Esophagus squamous epithelium (tissue), 4 donors: ENCODE results near the gene WDR36.

Experiments used
- POLR2A ChIP-seq, 4 donors: fragments of 450-650 bp; IDR thresholded peaks; one replicate each; pipeline ENCODE4 v1.6.1; 2017; ENCODE audit warnings: antibody characterized with exemption in 4 of 4, mild to moderate bottlenecking in 4 of 4, moderate library complexity in 3 of 4
- TF ChIP-seq, protein P1 (sequence below), 6 experiments: fragments of 450-650 bp in 4 of 6; fragments of 200-600 bp in 2 of 6; sonication (generic) in 2 of 6; IDR thresholded peaks; one replicate each; pipeline ENCODE4 v1.5.1; 2016 to 2019; ENCODE audit warnings: antibody characterized with exemption in 6 of 6, mild to moderate bottlenecking in 4 of 6, moderate library complexity in 4 of 6

DNA sequence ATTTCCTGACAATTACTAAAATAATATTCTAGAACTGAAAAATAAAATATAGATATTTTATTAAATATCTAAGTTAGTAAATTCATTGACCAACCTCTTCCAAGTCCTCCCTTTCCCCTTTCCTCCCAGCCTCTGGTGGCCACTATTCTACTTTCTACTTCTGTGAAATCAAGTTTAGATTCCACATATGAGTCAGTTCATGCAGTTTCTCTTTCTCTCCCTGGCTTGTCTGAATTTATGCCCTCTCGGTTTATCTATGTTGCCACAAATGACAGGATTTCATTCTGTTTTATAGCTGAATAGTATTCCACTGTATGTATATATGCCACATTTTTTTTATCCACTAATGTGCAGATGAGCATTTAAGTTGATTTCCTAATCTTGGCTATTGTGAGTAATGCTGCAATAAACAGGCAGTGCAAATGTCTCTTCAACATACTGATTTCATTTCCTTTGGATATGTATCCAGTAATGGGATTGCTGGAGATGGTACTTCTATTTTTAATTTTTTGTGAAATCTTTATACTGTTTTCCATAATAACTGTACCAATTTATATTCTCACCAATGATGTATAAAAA lies 52.3 kb downstream of the WDR36 start:
- TF ChIP-seq, protein P1, sequence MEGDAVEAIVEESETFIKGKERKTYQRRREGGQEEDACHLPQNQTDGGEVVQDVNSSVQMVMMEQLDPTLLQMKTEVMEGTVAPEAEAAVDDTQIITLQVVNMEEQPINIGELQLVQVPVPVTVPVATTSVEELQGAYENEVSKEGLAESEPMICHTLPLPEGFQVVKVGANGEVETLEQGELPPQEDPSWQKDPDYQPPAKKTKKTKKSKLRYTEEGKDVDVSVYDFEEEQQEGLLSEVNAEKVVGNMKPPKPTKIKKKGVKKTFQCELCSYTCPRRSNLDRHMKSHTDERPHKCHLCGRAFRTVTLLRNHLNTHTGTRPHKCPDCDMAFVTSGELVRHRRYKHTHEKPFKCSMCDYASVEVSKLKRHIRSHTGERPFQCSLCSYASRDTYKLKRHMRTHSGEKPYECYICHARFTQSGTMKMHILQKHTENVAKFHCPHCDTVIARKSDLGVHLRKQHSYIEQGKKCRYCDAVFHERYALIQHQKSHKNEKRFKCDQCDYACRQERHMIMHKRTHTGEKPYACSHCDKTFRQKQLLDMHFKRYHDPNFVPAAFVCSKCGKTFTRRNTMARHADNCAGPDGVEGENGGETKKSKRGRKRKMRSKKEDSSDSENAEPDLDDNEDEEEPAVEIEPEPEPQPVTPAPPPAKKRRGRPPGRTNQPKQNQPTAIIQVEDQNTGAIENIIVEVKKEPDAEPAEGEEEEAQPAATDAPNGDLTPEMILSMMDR (IDR thresholded peaks at IDR 0.05): no peak
- TF ChIP-seq POLR2A (IDR thresholded peaks at IDR 0.05): no peak
